HG03521 (cell line): ENCODE measurements around the gene C1R.
"Not testable (repeated sequence)": the region's sequence is repeated elsewhere in the genome, so short reads cannot be mapped to it uniquely, and the experiment has no call there.

Experiments
- ATAC-seq: cut with Tn5 transposase; IDR thresholded peaks from one replicate; pipeline ENCODE4 v1.9.1; 2021; ENCODE audit warnings: mild to moderate bottlenecking, moderate library complexity; ENCODE audit not compliant: unreplicated experiment

C1R gene

DNA sequence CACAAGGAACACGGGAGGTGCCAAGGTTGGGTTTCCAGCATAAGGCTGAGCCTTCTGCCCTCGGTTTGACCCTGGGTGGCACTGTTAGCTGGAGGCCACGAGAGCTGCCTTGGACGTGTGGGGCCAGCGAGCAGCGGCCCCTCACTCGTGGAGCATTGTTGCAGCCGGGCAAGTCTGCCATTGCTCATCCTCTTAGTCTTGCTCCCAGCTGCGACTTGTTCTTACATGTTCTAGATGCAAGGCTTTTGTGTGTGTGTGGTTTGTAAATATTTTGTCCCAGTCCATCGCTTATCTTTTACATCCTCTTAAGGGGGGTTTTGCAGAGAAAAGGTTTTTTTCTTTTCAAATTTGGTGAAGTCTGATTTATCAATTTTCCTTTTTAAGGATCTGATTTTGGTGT, 52.8 kb downstream of the C1R start:
- ATAC-seq, result no peak

- no peak for ATAC-seq
These were observed 53.7 kb downstream of the C1R start for GRCh38 chr12:7038591-7038990.

- not testable (repeated sequence) for ATAC-seq
These were observed 54.8 kb downstream of the C1R start for GRCh38 chr12:7037411-7037810.

- no peak for ATAC-seq
These were observed 56.8 kb downstream of the C1R start for GRCh38 chr12:7035463-7035862.

DNA sequence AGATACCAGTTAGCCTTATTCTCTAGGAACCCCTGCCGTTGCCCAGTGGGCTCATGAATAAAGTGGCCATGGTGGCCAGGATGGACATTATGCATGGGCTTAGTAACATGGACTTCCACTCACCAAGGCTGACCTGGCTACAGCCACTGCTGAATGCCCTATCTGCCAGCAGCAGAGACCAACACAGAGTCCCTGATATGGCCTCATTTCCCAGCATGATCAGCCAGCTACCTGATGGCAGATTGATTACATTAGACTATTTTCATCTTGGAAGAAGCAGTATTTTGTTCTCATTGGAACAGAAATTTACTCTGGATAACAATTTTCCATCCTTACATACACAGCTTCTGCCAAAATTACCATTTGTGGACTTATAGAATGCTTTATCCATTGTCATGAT, 57.8 kb downstream of the C1R start:
- no peak for ATAC-seq

DNA sequence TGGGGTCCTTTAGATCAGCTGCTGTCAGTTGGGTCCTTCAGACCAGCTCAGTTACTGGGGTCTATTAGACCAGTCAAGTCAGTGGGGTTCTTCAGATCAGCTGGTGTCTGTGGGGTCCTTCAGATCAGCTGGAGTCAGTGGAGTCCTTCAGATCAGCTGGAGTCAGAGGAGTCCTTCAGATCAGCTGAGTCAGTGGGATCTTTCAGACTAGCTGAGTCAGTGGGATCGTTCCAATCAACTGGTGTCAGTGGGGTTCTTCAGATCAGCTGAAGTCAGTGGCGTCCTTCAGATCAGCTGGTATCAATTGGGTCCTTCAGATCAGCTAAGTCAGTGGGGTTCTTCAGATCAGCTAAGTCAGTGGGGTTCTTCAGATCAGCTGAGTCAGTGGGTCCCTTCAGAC, 59.3 kb downstream of the C1R start:
- ATAC-seq, result no peak

DNA sequence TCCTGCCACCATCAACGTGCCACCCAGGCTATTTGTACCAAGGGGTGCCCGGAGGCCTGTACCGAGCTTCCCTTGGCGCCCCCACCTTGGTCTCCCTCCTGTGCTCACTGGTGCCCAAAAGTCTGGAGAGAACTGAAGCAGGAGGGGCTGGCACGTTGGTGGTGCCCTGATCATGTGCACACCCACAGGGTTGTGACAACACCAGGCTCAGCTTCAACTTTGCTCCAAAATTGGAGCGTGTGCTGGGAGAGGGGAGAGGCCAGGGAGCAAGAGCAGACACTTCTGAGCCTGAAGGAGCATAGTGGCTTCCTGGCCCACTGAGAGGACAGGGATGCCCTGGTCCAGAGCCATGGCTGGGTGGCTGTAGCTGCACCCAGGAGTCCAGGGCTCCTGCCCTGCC, 60.9 kb downstream of the C1R start:
- no peak for ATAC-seq
